ENCODE data around the gene ERRFI1.

GRCh38 chr1:8055973-8056372 is 29.9 kb upstream of the ERRFI1 start:
- no peak for TF ChIP-seq CHD2 (IDR thresholded peaks at IDR 0.05; ENCODE audit: borderline replicate concordance, low read depth, low read length)
- no peak for TF ChIP-seq TCF7 (IDR thresholded peaks at IDR 0.05; ENCODE audit: borderline replicate concordance)
- TF ChIP-seq ZBTB33 (IDR thresholded peaks at IDR 0.05): no peak
- no peak for TF ChIP-seq SMC3 (IDR thresholded peaks at IDR 0.05; ENCODE audit: borderline replicate concordance, low read length)
- TF ChIP-seq EZH2 (IDR thresholded peaks at IDR 0.05; ENCODE audit: borderline replicate concordance, control insufficient read depth, low read depth, low read length): no peak
- no peak for TF ChIP-seq REST (IDR thresholded peaks at IDR 0.05; ENCODE audit: low read depth, low read length)
- no peak for TF ChIP-seq TAF1 (IDR thresholded peaks at IDR 0.05; ENCODE audit: borderline replicate concordance, low read depth, low read length)
- TF ChIP-seq, protein P1, sequence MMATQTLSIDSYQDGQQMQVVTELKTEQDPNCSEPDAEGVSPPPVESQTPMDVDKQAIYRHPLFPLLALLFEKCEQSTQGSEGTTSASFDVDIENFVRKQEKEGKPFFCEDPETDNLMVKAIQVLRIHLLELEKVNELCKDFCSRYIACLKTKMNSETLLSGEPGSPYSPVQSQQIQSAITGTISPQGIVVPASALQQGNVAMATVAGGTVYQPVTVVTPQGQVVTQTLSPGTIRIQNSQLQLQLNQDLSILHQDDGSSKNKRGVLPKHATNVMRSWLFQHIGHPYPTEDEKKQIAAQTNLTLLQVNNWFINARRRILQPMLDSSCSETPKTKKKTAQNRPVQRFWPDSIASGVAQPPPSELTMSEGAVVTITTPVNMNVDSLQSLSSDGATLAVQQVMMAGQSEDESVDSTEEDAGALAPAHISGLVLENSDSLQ (IDR thresholded peaks at IDR 0.05): no peak
- TF ChIP-seq POLR2A (IDR thresholded peaks at IDR 0.05; ENCODE audit: low read depth, low read length): no peak
- no peak for TF ChIP-seq ZSCAN29 (IDR thresholded peaks at IDR 0.05)
- TF ChIP-seq, protein P2, sequence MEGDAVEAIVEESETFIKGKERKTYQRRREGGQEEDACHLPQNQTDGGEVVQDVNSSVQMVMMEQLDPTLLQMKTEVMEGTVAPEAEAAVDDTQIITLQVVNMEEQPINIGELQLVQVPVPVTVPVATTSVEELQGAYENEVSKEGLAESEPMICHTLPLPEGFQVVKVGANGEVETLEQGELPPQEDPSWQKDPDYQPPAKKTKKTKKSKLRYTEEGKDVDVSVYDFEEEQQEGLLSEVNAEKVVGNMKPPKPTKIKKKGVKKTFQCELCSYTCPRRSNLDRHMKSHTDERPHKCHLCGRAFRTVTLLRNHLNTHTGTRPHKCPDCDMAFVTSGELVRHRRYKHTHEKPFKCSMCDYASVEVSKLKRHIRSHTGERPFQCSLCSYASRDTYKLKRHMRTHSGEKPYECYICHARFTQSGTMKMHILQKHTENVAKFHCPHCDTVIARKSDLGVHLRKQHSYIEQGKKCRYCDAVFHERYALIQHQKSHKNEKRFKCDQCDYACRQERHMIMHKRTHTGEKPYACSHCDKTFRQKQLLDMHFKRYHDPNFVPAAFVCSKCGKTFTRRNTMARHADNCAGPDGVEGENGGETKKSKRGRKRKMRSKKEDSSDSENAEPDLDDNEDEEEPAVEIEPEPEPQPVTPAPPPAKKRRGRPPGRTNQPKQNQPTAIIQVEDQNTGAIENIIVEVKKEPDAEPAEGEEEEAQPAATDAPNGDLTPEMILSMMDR (IDR thresholded peaks at IDR 0.05 in 2 of 3, conservative IDR thresholded peaks at IDR 0.05 in 1 of 3; ENCODE audit: control insufficient read depth in 2 of 3, extremely low read depth in 1 of 3, insufficient read depth in 1 of 3, low read depth in 3 of 3, low read length in 3 of 3): no peak
- TF ChIP-seq RFX5 (IDR thresholded peaks at IDR 0.05; ENCODE audit: low read depth, low read length): no peak
- TF ChIP-seq NR2C1 (IDR thresholded peaks at IDR 0.05): no peak
- TF ChIP-seq SIN3A (IDR thresholded peaks at IDR 0.05; ENCODE audit: low read depth, low read length): no peak

All from GM12878 (cell line).